ENCODE data around the gene SLC7A10.

Gene SLC7A10

DNA sequence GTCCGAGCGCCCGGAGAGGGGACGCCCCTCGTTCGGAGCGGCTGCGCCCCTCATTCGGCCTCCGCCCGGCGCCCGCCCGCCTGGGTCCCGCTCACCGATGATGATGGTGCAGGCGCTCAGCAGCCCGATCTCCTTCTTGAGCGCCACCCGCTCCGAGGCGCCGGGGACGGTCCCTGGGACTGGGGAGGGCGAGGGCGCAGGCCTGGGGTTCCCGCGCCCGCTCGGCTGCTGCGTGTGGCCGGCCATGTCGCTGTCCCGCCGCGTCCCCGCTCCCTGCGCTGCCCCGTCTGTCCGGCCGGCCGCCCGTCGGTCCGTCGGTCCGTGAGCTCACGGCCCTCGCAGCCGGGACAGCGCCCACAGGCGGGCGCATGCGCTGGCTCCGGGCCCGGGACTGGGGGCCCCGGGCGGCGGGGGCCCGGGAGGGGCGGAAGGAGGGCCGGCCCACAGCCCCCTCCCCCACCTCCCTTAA, at the start of gene SLC7A10:
SLC7A10 (minus strand) TSS at position 393 of the 469 bp plus-strand sequence; CDS start at position 246, 147 bp downstream.
- DNase-seq, result no peak
- TF ChIP-seq, protein P1, sequence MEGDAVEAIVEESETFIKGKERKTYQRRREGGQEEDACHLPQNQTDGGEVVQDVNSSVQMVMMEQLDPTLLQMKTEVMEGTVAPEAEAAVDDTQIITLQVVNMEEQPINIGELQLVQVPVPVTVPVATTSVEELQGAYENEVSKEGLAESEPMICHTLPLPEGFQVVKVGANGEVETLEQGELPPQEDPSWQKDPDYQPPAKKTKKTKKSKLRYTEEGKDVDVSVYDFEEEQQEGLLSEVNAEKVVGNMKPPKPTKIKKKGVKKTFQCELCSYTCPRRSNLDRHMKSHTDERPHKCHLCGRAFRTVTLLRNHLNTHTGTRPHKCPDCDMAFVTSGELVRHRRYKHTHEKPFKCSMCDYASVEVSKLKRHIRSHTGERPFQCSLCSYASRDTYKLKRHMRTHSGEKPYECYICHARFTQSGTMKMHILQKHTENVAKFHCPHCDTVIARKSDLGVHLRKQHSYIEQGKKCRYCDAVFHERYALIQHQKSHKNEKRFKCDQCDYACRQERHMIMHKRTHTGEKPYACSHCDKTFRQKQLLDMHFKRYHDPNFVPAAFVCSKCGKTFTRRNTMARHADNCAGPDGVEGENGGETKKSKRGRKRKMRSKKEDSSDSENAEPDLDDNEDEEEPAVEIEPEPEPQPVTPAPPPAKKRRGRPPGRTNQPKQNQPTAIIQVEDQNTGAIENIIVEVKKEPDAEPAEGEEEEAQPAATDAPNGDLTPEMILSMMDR (IDR thresholded peaks at IDR 0.05), result no peak
- intact Hi-C loops (cut with DNase I; ENCODE audit: low total_unique reads), result no loop called here
- Histone ChIP-seq H3K4me1 (peaks cover 0 to 15% (median 10%) of the 10 kb centered on the region in 4 donors), H3K27ac (no peak within 1 kb of the TSS), H3K4me3 (no peak within 1 kb of the TSS), H3K36me3 (peaks cover 0 to 4% (median 0%) of the 10 kb centered on the region in 3 donors), H3K9me3 (peaks cover 3 to 31% (median 30%) of the 10 kb centered on the region in 3 donors), H3K27me3 (peaks cover 5 to 72% of the 10 kb centered on the region in 2 donors)

DNA sequence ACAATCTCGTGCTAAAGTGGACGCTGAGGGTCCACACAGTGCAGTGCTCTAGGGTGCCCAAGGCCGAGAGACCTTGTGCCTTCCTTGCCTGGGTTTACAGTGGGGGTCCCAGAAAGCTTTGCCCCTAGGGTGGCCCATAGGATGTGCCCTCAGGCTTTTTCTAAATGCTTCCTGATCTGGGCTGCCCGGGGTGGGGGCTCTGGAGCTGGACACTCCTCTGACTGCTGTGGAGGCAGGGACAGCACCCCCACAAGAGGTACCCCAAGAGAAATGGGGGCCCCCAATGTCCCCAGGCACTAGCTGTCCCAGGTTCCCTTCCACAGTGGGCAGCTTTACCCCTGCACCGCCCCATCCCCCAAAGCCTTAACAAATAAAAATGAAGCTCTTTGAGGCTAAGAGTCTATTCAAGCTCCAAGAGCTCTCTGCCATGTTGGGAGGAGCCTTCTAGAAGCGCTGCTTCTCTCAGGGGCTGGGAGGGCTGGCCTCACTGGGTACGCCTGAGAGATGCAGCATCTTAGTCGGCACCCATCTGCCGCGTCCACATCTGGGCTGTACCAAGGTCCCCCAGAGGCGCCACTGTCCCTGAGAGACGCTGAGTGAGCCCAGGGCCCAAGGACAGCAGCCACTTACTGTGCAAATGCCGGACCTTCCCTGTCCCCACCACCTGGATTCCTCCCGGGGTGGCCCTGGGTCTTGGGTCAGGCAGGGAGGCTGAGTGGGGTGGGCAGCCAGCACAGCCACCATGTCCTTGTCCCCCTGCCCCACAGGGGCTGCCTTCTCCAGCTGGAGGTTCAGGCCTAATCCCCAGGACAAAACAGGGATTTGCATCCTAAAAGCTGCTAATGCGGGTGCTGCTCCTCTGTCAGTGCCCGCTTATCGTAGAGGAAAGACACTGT, 49.3 kb upstream of the SLC7A10 start:
- Histone ChIP-seq H3K4me3 (no peak overlapping the region), H3K4me1 (peaks cover 0 to 16% (median 7%) of the 10 kb centered on the region in 4 donors), H3K36me3 (no peaks in the 10 kb centered on the region), H3K27me3 (peaks cover 0 to 20% of the 10 kb centered on the region in 2 donors), H3K27ac (no peak overlapping the region), H3K9me3 (no peaks in the 10 kb centered on the region)
- no peak for DNase-seq
- intact Hi-C loops (cut with DNase I; ENCODE audit: low total_unique reads), result no loop called here
- TF ChIP-seq, protein P1 (IDR thresholded peaks at IDR 0.05), result no peak

DNA sequence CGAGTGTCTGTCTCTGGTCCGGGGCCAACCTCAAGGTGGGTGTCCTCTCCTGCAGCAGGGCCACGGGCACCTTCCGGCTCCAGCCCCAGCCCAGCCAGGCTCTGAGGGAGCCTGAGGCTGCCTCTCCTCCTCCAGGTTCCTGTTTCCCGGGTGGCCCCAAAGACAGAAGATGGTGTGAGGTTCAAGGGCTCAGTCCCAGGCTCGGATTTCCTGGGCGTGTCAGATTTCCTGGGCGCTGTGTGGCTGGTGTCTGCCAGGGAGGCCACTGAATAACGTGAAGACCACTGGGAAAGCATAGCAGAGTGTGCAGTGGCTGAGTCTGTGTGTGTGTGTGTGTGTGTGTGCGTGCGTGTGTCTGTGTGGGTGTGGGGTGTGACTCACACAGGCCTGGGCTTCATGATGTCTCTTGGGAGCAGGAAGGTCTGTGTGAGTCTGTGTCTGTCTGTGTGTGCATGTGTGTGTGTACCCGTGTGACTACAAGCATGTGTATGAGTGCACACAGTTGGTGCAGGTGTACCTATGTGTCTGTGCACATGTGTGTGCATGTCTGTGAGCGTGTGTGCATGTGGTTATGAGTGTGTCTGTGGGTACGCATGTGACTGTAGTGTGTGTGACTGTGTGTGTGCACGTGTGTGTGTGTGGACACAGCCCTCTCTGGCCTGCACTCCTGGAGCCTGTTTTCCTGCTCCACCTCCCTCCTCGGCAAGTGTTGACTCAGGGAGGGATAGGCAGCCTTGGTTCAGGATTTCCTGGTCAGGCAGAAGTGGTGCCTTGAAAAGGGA, 48.4 kb upstream of the SLC7A10 start:
- TF ChIP-seq, protein P1 (IDR thresholded peaks at IDR 0.05), result no peak
- no peak overlapping the region for H3K4me3 ChIP-seq
- peaks cover 0 to 26% of the 10 kb centered on the region in 2 donors for H3K27me3 ChIP-seq
- DNase-seq, result peak in 1 of 2 donors; percentile 55
- no peak overlapping the region for H3K27ac ChIP-seq
- H3K9me3 ChIP-seq, result no peaks in the 10 kb centered on the region
- peaks cover 0 to 16% (median 7%) of the 10 kb centered on the region in 4 donors for H3K4me1 ChIP-seq
- H3K36me3 ChIP-seq, result no peaks in the 10 kb centered on the region
- intact Hi-C loops (cut with DNase I; ENCODE audit: low total_unique reads), result no loop called here

DNA sequence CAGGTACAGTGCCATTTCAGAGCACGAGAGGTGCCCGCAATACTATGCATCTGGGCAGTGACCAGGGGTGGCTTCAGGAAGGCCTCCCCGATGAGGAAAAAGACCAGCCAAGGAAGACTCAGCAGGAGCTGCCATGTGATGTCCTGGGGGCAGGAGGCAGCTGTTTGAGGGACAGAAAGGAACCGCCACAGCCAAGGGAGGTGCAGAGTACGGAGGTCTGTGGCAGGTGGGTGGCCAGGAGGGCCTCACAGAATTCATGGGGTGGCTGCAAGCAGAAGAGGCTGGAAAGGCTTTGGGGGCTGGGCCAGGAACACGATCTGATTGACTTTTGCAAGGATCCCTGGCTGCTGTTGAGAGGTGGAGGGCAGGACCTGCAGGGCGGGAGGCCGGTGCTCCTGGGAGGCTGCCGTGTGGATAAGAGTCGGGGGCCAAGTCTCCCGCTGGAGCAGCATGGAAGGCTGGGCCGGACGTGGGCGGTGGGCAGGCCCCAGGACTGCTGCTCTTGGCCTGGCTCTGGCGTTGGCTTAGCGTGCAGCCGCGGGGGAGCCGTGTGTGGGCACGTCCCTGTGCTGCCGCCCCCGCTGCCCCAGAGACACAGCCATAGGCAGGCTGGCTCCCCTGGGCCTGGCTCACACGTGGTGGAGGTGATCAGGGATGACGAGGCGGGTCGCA, 47.6 kb upstream of the SLC7A10 start:
- no peak overlapping the region for H3K4me3 ChIP-seq
- TF ChIP-seq, protein P1 (IDR thresholded peaks at IDR 0.05), result no peak
- no peaks in the 10 kb centered on the region for H3K36me3 ChIP-seq
- peaks cover 0 to 30% of the 10 kb centered on the region in 2 donors for H3K27me3 ChIP-seq
- H3K27ac ChIP-seq, result no peak overlapping the region
- H3K4me1 ChIP-seq, result peaks cover 0 to 16% (median 7%) of the 10 kb centered on the region in 4 donors
- DNase-seq, result no peak
- H3K9me3 ChIP-seq, result no peaks in the 10 kb centered on the region
- intact Hi-C loops (cut with DNase I; ENCODE audit: low total_unique reads), result no loop called here
